Measurements from ENCODE around the gene MAPT.

The MAPT gene

GRCh38 chr17:45992904-45993303 lies 98.5 kb downstream of the MAPT start:
- in situ Hi-C loops (cut with HindIII; ENCODE audit: low pct_ligation_motif_present, low sequenced_read_pairs), result no loop called here
- no peaks in the 10 kb centered on the region for H3K36me3 ChIP-seq (replicated peaks)
- no peaks in the 10 kb centered on the region for H3K27me3 ChIP-seq (replicated peaks)
- H3K4me3 ChIP-seq (ENCODE audit: low read depth, low read length), result no peak overlapping the region
- no peak for DNase-seq
- TF ChIP-seq CTCF (IDR thresholded peaks at IDR 0.05; ENCODE audit: low read depth, low read length, missing control alignments), result no peak
- no peak overlapping the region for H3K27ac ChIP-seq

GRCh38 chr17:45993962-45994627 lies 99.7 kb downstream of the MAPT start:
- no peak for DNase-seq
- in situ Hi-C loops (cut with HindIII; ENCODE audit: low pct_ligation_motif_present, low sequenced_read_pairs), result no loop called here
- Histone ChIP-seq H3K27me3 (replicated peaks) (no peaks in the 10 kb centered on the region), H3K36me3 (replicated peaks) (no peaks in the 10 kb centered on the region), H3K27ac (no peak overlapping the region), H3K4me3 (ENCODE audit: low read depth, low read length) (no peak overlapping the region)
- TF ChIP-seq CTCF (IDR thresholded peaks at IDR 0.05; ENCODE audit: low read depth, low read length, missing control alignments), result no peak

- no peak for TF ChIP-seq CTCF (IDR thresholded peaks at IDR 0.05; ENCODE audit: low read depth, low read length, missing control alignments)
- no peak for DNase-seq
- Histone ChIP-seq H3K27me3 (replicated peaks) (no peaks in the 10 kb centered on the region), H3K27ac (no peak overlapping the region), H3K36me3 (replicated peaks) (no peaks in the 10 kb centered on the region), H3K4me3 (ENCODE audit: low read depth, low read length) (no peak overlapping the region)
- in situ Hi-C loops (cut with HindIII; ENCODE audit: low pct_ligation_motif_present, low sequenced_read_pairs), result no loop called here
Observed at GRCh38 chr17:45994987-45995386, 100.6 kb downstream of the MAPT start.

GRCh38 chr17:45995627-45996270 lies 101.4 kb downstream of the MAPT start:
- no peak for TF ChIP-seq CTCF (IDR thresholded peaks at IDR 0.05; ENCODE audit: low read depth, low read length, missing control alignments)
- no peak overlapping the region for H3K27ac ChIP-seq
- no peaks in the 10 kb centered on the region for H3K27me3 ChIP-seq (replicated peaks)
- in situ Hi-C loops (cut with HindIII; ENCODE audit: low pct_ligation_motif_present, low sequenced_read_pairs), result no loop called here
- H3K4me3 ChIP-seq (ENCODE audit: low read depth, low read length), result no peak overlapping the region
- DNase-seq, result no peak
- no peaks in the 10 kb centered on the region for H3K36me3 ChIP-seq (replicated peaks)

- Histone ChIP-seq H3K27ac (no peak overlapping the region), H3K27me3 (replicated peaks) (no peaks in the 10 kb centered on the region), H3K36me3 (replicated peaks) (no peaks in the 10 kb centered on the region), H3K4me3 (ENCODE audit: low read depth, low read length) (no peak overlapping the region)
- in situ Hi-C loops (cut with HindIII; ENCODE audit: low pct_ligation_motif_present, low sequenced_read_pairs), result no loop called here
- DNase-seq, result no peak
- no peak for TF ChIP-seq CTCF (IDR thresholded peaks at IDR 0.05; ENCODE audit: low read depth, low read length, missing control alignments)
Observed at GRCh38 chr17:45996282-45996937, 102.1 kb downstream of the MAPT start.

Data from brain microvascular endothelial cell (primary cell).